Suppressor macrophage treated with lipopolysaccharide for 1 hour (primary cell): ENCODE measurements around the gene INSR.
A peak's percentile ranks its signal among the peaks of the same experiment; 100 is the strongest.

Experiments
- DNase-seq, 3 donors: peaks; one replicate each; pipeline ENCODE4 v3.0.0-alpha.2; 2020 to 2022

The INSR gene

GRCh38 chr19:7295912-7296536, 1.8 kb upstream of the INSR start:
- DNase-seq = peak; percentile 30 to 75 (median 48)

- DNase-seq = peak; percentile 63 to 86 (median 69)
Measured at GRCh38 chr19:7294558-7295212, 471 bp upstream of the INSR start.

- peak in 2 of 3 donors; percentile 30 to 64 for DNase-seq
Measured at GRCh38 chr19:7292950-7293761, 1.1 kb downstream of the INSR start.

GRCh38 chr19:7292352-7292949, 1.8 kb downstream of the INSR start:
- no peak for DNase-seq

GRCh38 chr19:7288977-7289376, 5.2 kb downstream of the INSR start:
- DNase-seq = no peak

GRCh38 chr19:7288131-7288530, 6.1 kb downstream of the INSR start:
- DNase-seq = no peak

- DNase-seq = no peak
Measured at GRCh38 chr19:7287722-7288121, 6.5 kb downstream of the INSR start.

GRCh38 chr19:7280940-7281666, 13.1 kb downstream of the INSR start:
- DNase-seq = no peak

- peak; percentile 45 to 78 (median 72) for DNase-seq
Measured at GRCh38 chr19:7272856-7273578, 21.2 kb downstream of the INSR start.

- no peak for DNase-seq
Measured at GRCh38 chr19:7268705-7269098, 25.5 kb downstream of the INSR start.

- peak; percentile 81 to 86 (median 82) for DNase-seq
Measured at GRCh38 chr19:7267792-7268704, 26.2 kb downstream of the INSR start.

GRCh38 chr19:7266832-7267231, 27.4 kb downstream of the INSR start:
- DNase-seq = no peak

- no peak for DNase-seq
Measured at GRCh38 chr19:7265963-7266362, 28.3 kb downstream of the INSR start.

- DNase-seq = no peak
Measured at GRCh38 chr19:7264858-7265257, 29.4 kb downstream of the INSR start.

- no peak for DNase-seq
Measured at GRCh38 chr19:7263521-7263920, 30.7 kb downstream of the INSR start.

- no peak for DNase-seq
Measured at GRCh38 chr19:7263066-7263465, 31.1 kb downstream of the INSR start.

GRCh38 chr19:7262470-7262869, 31.7 kb downstream of the INSR start:
- DNase-seq = no peak

- DNase-seq = no peak
Measured at GRCh38 chr19:7260161-7260560, 34.1 kb downstream of the INSR start.

- DNase-seq = no peak
Measured at GRCh38 chr19:7258840-7259395, 35.3 kb downstream of the INSR start.

- no peak for DNase-seq
Measured at GRCh38 chr19:7258041-7258839, 36.0 kb downstream of the INSR start.
